ENCODE results near the gene CD276.

- TF ChIP-seq CTCF (IDR thresholded peaks at IDR 0.05) (peak; percentile 15 to 83), POLR2A (IDR thresholded peaks at IDR 0.05) (no peak), POLR2AphosphoS5 (IDR thresholded peaks at IDR 0.05) (no peak)
Measured at GRCh38 chr15:73704869-73705645, 20.9 kb downstream of the CD276 start.

Data from suprapubic skin (tissue), 4 donors.